ENCODE results near the gene C2.
"Not testable (repeated sequence)": the region's sequence is repeated elsewhere in the genome, so short reads cannot be mapped to it uniquely, and the experiment has no call there.

C2 gene

DNA sequence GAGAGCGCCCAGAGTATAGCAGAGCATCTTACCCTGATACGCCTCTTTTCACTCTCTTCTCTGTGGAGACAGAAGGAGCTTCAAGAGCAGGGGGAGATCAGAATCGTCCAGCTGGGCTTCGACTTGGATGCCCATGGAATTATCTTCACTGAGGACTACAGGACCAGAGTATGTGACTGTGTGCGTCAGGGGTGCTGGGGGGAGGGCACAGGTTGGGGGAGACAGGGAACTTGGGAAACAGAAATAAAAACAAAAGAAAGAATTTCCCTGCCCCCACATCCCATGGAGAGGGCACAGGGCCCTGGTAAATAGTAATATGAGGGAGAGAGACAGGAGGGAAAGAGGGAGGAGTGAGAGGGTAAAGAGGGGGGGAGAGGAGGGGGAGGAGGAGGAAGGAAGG lies 51.3 kb downstream of the C2 start:
- DNase-seq (ENCODE audit: low spot score), result no peak
- no peak overlapping the region; the same call in 1 of the 2 replicates for H3K27ac ChIP-seq
- ChIA-PET CTCF (interaction anchor here (0.6 kb wide), 1 partner anchor 148 kb away, joined by 4 read pairs; no protein-coding TSS in a partner anchor), POLR2A (ENCODE audit: low non-redundant PET) (no interaction called here)
- TF ChIP-seq, protein P1, sequence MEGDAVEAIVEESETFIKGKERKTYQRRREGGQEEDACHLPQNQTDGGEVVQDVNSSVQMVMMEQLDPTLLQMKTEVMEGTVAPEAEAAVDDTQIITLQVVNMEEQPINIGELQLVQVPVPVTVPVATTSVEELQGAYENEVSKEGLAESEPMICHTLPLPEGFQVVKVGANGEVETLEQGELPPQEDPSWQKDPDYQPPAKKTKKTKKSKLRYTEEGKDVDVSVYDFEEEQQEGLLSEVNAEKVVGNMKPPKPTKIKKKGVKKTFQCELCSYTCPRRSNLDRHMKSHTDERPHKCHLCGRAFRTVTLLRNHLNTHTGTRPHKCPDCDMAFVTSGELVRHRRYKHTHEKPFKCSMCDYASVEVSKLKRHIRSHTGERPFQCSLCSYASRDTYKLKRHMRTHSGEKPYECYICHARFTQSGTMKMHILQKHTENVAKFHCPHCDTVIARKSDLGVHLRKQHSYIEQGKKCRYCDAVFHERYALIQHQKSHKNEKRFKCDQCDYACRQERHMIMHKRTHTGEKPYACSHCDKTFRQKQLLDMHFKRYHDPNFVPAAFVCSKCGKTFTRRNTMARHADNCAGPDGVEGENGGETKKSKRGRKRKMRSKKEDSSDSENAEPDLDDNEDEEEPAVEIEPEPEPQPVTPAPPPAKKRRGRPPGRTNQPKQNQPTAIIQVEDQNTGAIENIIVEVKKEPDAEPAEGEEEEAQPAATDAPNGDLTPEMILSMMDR (conservative IDR thresholded peaks at IDR 0.05; ENCODE audit: low read depth), result no peak

DNA sequence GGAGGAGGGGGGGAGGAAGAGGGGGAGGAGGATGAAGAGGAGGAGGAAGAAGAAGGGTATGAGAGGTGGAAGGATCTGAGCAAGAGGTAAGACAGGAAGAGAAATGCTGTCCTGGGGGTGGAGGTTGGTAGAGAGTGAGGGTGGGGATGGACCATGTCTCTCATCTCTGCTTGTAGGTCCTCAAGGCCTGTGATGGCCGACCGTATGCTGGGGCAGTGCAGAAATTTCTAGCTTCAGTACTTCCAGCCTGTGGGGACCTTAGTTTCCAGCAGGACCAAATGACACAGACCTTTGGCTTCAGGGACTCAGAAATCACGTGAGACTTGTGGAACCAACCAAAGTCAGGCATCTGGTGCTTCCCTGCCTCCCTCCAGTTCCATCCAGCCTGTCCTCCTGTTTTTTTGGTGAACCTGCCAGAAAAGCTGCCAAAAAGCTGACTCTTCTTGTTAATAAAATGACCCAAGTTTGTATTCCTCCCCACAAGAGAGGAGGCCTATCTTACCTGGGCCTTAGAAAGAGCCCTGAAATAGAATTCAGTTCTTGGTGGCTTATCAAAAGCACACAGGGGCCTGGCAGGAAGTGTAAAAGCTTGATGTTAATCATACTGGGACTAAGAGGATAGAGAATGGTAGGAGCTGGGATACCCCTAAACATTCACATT lies 51.9 kb downstream of the C2 start:
- no peak for DNase-seq (ENCODE audit: low spot score)
- POLR2A ChIA-PET (ENCODE audit: low non-redundant PET), result interaction anchor here (0.6 kb wide), 1 partner anchor 292 kb away, joined by 5 read pairs; no protein-coding TSS in a partner anchor
- CTCF ChIA-PET, result interaction anchor here (0.6 kb wide), 3 partner anchors 69 to 287 kb away, joined by 3 to 4 read pairs (median 3); no protein-coding TSS in a partner anchor
- peak overlapping the region; percentile 25; the same call in 1 of the 2 replicates for H3K27ac ChIP-seq
- TF ChIP-seq, protein P1 (conservative IDR thresholded peaks at IDR 0.05; ENCODE audit: low read depth), result no peak

DNA sequence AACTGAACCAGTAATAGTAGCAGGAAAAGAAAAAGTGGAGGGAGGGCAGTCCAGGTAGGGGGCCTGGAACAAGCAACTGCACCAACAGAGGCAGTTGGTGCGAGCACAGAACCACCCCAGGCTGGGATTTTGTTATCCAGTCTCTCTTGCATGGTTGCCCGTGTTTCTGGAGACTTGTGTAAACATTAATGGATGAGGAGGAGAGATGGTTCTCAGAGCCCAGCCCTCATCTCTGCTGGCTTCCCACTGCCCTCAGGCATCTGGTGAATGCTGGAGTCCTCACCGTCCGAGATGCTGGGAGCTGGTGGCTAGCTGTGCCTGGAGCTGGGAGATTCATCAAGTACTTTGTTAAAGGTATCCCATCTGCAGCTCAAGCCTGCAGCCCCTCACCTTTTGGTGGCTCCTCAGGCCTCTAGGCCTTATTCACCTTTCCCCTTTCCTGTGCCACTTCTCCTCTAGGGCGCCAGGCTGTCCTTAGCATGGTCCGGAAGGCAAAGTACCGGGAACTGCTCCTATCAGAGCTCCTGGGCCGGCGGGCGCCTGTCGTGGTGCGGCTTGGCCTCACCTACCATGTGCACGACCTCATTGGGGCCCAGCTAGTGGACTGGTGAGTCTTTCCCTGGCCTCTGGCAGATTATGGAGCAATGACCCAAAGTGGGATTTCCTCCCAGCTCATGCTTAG lies 52.8 kb downstream of the C2 start:
- not testable (repeated sequence) for DNase-seq (ENCODE audit: low spot score)
- ChIA-PET POLR2A (ENCODE audit: low non-redundant PET) (interaction anchor here (0.6 kb wide), 1 partner anchor 293 kb away, joined by 5 read pairs; no protein-coding TSS in a partner anchor), CTCF (interaction anchor here (0.6 kb wide), 3 partner anchors 70 to 287 kb away, joined by 3 read pairs; no protein-coding TSS in a partner anchor)
- peak overlapping the region; percentile 27 for H3K27ac ChIP-seq

DNA sequence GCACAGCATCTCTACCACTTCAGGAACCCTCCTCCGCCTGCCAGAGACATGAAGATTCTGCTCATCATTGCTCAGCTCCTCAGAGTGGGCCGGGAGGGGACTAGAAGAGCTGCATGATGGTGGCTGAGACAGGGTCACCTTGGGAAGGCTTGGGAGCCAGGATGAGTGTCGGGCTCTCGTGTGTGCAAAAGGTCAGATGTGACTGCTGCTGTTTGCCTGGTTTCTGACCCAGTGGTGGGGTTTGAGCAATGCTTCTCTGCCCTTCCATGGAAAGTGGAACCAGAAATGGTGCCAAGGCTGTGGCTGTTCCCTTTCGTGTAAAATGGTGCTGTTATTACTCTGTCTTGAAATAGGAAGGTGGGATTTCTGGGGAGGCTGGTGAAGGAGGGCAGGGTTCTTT lies 53.5 kb downstream of the C2 start:
- H3K27ac ChIP-seq; POLR2A ChIA-PET (ENCODE audit: low non-redundant PET); CTCF ChIA-PET; DNase-seq (ENCODE audit: low spot score): not testable (repeated sequence)

DNA sequence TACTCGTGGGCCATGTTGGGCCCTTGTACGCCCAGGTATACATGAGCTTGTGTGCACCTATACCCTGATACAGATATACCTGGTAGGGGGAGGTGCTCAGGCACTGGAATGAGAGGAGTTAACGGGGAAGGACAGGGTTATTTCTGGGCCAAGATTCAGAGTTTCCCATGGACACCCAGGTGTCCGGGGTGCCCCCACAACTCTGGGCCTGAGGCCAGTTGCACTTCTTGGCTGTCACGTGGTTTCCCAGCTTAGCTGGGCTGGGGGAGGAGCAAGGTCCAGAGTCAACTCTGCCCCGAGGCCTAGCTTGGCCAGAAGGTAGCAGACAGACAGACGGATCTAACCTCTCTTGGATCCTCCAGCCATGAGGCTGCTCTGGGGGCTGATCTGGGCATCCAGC lies 54.2 kb downstream of the C2 start, which contains the start of gene C4A:
TSS of gene C4A (plus strand) at position 314 of the 400 bp plus-strand sequence. CDS start at position 365, 51 bp downstream.
- H3K27ac ChIP-seq; POLR2A ChIA-PET (ENCODE audit: low non-redundant PET); CTCF ChIA-PET; DNase-seq (ENCODE audit: low spot score): not testable (repeated sequence)

DNA sequence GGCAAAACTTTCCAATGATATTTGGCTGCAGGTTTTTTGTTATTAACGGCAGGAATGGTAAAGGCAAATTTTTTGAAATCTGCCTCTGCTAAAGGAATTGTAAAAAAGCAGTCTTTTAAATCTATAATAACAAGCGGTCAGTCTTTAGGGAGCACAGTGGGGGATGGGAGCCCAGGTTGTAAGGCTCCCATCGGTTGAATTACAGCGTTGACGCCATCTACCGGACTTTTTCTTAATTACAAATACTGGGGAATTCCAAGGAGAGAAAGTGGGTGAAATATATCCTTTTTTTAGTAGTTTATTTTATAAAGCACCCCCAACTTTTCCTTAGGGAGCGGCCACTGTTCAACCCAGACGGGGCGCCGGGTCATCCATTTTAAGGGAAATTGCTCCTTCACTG lies 61.8 kb downstream of the C2 start:
- DNase-seq (ENCODE audit: low spot score), result not testable (repeated sequence)

DNA sequence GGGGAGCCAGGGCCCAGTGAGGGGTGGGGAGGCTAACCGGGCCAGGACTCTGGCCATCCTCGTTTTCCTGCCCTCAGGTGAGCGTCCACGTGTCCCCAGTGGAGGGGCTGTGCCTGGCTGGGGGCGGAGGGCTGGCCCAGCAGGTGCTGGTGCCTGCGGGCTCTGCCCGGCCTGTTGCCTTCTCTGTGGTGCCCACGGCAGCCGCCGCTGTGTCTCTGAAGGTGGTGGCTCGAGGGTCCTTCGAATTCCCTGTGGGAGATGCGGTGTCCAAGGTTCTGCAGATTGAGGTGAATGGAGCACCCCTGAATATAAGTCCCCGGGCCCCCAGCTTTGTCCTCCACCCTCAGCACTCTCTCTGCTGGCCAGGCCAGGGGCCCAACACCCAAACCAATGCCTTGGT lies 66.9 kb downstream of the C2 start:
- CTCF ChIA-PET; POLR2A ChIA-PET (ENCODE audit: low non-redundant PET); H3K27ac ChIP-seq; DNase-seq (ENCODE audit: low spot score): not testable (repeated sequence)

More for the DNA sequence above, 61.8 kb downstream of the C2 start:
- H3K27ac ChIP-seq; CTCF ChIA-PET; POLR2A ChIA-PET (ENCODE audit: low non-redundant PET): not testable (repeated sequence)

All from RWPE1 (cell line).